Natural killer cell treated with Interleukin-12 subunit alpha and Interleukin-12 subunit beta and Interleukin-15 and Interleukin-18, amount 100 ng/mL, for 72 hours (primary cell): ENCODE results near the gene TNC. TPM values are rescaled to one million over a fixed set of nuclear protein-coding genes. Genes with fewer than 3 reads are reported as not detected.
A peak's percentile ranks its signal among the peaks of the same experiment; 100 is the strongest.

ENCODE experiments used
- ATAC-seq, 2 donors: fragments of 150-1000 bp; cut with Tn5 transposase in 1 of 2; sonication (Bioruptor Pico), chemical (Tn5 transposase) in 1 of 2; 2 replicates each; pipeline ENCODE4 v1.10.0; 2021
- DNase-seq: peaks from one replicate; pipeline ENCODE4 v3.0.0; 2022; ENCODE audit warnings: low spot score
- H3K27ac Mint-ChIP-seq, 2 donors: 1 replicate in 1 of 2; 2 replicates in 1 of 2; pipeline ENCODE4 v1.8.0; 2022; ENCODE audit warnings: mixed read lengths in 2 of 2, mild to moderate bottlenecking in 1 of 2, moderate library complexity in 1 of 2
- H3K27me3 Mint-ChIP-seq, 2 donors: 1 replicate in 1 of 2; 2 replicates in 1 of 2; pipeline ENCODE4 v1.8.0; 2022; ENCODE audit warnings: mixed read lengths in 2 of 2
- H3K36me3 Mint-ChIP-seq: one replicate; pipeline ENCODE4 v1.8.0; 2022; ENCODE audit warnings: mixed read lengths
- H3K4me1 Mint-ChIP-seq, 2 donors: 1 replicate in 1 of 2; 2 replicates in 1 of 2; pipeline ENCODE4 v1.8.0; 2022; ENCODE audit warnings: low read depth in 2 of 2, mixed read lengths in 2 of 2, mild to moderate bottlenecking in 1 of 2
- H3K4me3 Mint-ChIP-seq: one replicate; pipeline ENCODE4 v1.8.0; 2022; ENCODE audit warnings: mixed read lengths
- H3K9me3 Mint-ChIP-seq: 2 replicates; pipeline ENCODE4 v1.8.0; 2022; ENCODE audit warnings: mixed read lengths
- total RNA-seq, 2 donors: library from RNA; stranded (reverse); gene quantifications; one replicate each; pipeline ENCODE4 v1.2.3, GENCODE V29; 2022

Gene TNC
- total RNA-seq, 2 donors from 2014 or later = 0.64 TPM; not detected in 1

DNA sequence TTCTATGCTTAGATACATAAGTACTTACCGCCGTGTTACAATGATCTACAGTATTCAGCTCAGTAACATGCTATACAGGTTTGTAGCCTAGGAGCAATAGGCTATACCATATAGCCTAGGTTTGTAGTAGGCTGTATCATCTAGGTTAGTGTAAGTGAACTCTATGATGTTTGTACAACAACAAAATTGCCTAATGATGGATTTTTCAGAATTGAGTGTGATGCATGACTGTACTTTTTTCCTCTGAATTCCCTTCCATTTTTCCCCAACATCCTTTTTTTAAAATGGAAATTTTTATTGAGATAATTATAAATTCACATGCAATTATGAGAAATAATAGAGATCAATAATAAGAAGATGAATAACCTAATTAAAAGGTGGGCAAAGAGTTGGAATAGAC is 119.6 kb downstream of the TNC start:
- H3K27ac Mint-ChIP-seq = no peak overlapping the region
- H3K27me3 Mint-ChIP-seq = peaks cover 6 to 13% of the 10 kb centered on the region in 2 donors
- peaks cover 0 to 5% of the 10 kb centered on the region in 2 donors for H3K4me1 Mint-ChIP-seq
- no peak overlapping the region for H3K4me3 Mint-ChIP-seq
- no peaks in the 10 kb centered on the region for H3K36me3 Mint-ChIP-seq
- ATAC-seq (no peak), DNase-seq (no peak)
- no peaks in the 10 kb centered on the region for H3K9me3 Mint-ChIP-seq

DNA sequence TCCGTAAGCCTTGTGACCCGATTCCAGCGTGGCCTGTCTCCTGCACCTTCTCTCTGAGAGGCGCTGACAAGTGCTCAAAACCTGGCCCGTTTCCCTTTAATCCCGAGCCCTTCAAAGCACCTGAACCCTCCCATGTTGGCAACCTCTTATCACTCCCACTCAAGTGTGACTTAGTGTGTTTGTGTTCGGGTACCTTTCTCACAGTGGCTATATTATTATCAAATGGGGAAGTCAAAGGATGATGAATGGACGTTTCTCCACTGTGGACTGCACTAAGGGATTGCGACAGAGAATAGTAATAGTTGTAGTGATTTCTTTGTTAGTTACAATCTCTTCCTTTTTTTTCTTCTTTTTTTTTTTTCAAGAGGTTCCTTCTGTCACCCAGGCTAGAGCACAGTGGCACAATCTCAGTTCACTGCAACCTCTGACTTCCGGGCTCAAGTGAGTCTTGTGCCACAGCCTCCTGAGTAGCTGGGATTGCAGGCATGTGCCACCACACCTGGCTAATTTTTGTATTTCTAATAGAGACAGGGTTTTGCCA is 122.2 kb downstream of the TNC start:
- H3K4me3 Mint-ChIP-seq = no peak overlapping the region
- H3K27me3 Mint-ChIP-seq = peaks cover 15 to 24% of the 10 kb centered on the region in 2 donors

DNA sequence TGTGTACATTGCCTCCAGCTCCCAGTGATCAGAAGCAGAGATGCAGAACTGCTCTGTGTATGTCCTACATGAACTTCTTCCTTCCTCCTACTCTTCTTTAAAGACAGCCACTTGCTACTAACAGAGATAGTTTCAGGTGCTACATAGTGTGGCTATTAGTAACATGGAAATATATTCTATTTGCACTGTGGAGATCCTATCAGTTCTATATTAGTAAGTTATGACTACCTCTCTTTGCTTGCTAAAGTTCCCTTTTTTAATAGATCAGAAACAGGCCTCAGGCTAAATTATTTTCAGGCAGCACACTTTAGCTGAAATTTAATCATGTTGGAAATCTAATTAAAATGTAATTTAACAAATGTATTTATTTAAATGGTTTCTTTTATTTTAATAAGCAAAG is 123.2 kb downstream of the TNC start:
- no peak for DNase-seq
- Mint-ChIP-seq H3K36me3 (no peaks in the 10 kb centered on the region), H3K27me3 (peaks cover 13 to 23% of the 10 kb centered on the region in 2 donors), H3K27ac (no peak overlapping the region), H3K4me1 (peaks cover under 1 to 11% of the 10 kb centered on the region in 2 donors), H3K9me3 (no peaks in the 10 kb centered on the region), H3K4me3 (no peak overlapping the region)
- no peak for ATAC-seq

More for the DNA sequence above, 122.2 kb downstream of the TNC start:
- Mint-ChIP-seq H3K36me3 (no peaks in the 10 kb centered on the region), H3K27ac (peak overlapping the region in 1 of 2 donors; percentile 47), H3K4me1 (peaks cover 0 to 5% of the 10 kb centered on the region in 2 donors), H3K9me3 (no peaks in the 10 kb centered on the region)
- no peak for DNase-seq
- peak in 1 of 2 donors; percentile 18 for ATAC-seq

DNA sequence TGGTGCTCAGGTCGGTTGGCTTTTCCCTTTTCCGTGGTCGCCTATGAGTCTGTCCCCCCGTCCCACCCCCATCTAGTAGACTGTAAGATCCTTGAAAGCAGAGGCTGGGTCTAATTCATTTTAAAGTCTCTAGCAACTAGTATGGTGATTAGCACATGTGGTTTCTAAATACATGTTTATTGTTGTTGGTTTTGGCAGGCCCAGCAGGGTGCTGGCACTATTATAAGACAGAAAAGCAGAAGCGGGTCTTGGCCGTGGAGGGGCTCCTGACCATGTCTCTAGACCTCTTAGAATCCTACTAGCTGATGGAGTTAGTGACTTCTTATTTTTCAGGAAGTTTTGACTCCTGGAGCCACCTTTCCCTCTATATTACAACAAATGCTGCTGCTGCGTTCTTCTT is 126.1 kb downstream of the TNC start:
- no peak overlapping the region for H3K4me3 Mint-ChIP-seq
- no peaks in the 10 kb centered on the region for H3K36me3 Mint-ChIP-seq
- peaks cover 6 to 21% of the 10 kb centered on the region in 2 donors for H3K4me1 Mint-ChIP-seq
- ATAC-seq (no peak), DNase-seq (no peak)
- peaks cover 9 to 18% of the 10 kb centered on the region in 2 donors for H3K27me3 Mint-ChIP-seq
- no peak overlapping the region for H3K27ac Mint-ChIP-seq
- no peaks in the 10 kb centered on the region for H3K9me3 Mint-ChIP-seq

DNA sequence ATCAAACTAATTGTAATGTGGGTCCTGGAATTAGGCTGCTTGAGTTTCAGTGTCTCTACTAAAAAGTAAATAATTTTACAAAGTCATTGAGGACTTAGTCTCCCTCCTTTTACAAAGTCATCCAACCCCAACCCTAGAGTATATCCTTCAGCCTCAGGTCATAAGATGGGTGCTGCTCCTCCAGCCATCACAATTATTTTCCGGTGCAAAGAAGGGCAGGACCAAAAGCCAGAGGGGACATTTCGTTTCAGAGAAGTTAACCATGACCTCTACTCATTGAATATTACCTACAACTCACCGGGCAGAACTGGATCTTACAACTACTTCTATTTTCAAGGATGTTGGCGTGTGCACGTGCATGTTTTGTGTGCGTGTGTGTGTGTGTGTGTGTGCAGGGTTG is 127.1 kb downstream of the TNC start:
- Mint-ChIP-seq H3K36me3 (no peaks in the 10 kb centered on the region), H3K4me1 (peaks cover 6 to 21% of the 10 kb centered on the region in 2 donors), H3K9me3 (no peaks in the 10 kb centered on the region), H3K27ac (no peak overlapping the region), H3K4me3 (no peak overlapping the region), H3K27me3 (peaks cover 9 to 18% of the 10 kb centered on the region in 2 donors)
- no peak for ATAC-seq
- no peak for DNase-seq

DNA sequence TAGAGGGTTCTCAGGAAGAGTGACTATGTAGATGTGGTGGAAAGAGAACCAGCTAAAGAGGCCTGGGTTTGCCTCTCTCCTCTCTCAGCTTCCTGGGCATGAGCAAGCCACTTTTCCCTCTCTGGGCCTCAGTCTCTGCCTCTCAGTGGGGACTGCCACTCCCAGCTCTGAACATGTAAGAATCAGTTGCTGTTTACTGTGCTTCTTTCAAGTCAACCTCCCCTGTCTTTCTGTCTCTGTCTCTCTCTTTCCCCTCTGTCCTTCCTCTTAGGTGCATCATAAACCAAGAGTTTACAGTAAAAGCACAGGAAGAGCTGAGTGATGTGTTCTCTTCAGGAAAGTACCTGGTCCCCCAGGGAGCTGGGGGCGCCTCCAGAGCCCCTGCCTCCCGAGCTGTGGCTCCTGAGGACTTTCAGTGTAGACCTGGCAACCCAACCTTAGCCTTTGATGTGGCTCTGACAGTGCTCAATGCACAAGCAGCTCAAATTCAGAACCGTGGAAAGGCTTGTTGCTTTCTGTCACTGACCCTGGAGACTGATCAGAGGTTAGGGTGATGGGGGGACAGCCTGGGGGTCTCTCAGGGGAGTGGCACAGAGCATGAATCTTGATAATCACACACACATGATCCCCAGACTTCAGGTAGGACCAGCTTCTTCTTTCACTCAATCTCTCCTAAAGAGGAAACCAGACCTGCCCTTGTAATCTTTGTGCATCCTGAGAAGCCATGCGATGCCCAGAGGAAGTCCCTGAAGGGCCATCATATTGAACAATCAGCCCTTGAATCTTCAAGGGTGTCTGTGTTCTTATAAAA is 128.2 kb downstream of the TNC start:
- Mint-ChIP-seq H3K4me3 (peak overlapping the region; percentile 70), H3K27me3 (peaks cover 9 to 18% of the 10 kb centered on the region in 2 donors), H3K4me1 (peaks cover 6 to 21% of the 10 kb centered on the region in 2 donors), H3K27ac (peak overlapping the region; percentile 54 to 87), H3K36me3 (no peaks in the 10 kb centered on the region), H3K9me3 (no peaks in the 10 kb centered on the region)
- DNase-seq (no peak), ATAC-seq (peak; percentile 44 to 55)

DNA sequence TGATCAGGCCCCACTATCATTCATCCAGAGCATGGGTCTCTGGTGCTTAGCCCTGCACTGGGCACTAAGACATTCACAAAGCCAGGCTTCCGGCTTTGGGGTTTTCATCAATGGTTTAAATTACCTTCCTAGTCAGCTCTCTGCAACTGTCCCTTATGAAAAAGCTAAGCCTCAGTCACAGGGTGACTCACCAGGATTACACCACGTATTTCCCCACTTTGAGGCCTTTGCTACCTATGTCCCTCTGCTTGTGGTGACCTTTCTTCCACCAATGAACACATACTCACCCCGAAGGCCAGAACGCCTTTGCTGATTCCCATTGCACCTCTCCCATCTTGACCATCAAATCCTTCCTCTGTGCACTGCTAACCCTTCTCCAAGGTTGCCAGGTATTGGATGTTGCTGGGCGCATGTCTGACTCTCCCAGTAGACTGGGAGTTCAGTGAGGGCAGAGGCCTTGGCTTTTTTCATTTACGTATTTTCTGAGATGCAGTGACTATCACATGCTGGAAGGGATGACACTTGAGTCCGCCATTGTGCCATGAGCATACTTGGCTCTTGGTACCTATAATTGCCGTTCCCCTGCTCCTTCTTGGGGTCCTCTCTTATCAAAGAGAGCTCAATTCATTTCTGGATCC is 128.9 kb downstream of the TNC start:
- Mint-ChIP-seq H3K9me3 (no peaks in the 10 kb centered on the region), H3K27ac (peak overlapping the region; percentile 54 to 87), H3K27me3 (peaks cover 9 to 15% of the 10 kb centered on the region in 2 donors), H3K4me1 (peaks cover 6 to 21% of the 10 kb centered on the region in 2 donors), H3K36me3 (no peaks in the 10 kb centered on the region), H3K4me3 (peak overlapping the region; percentile 70)
- DNase-seq (peak; percentile 64), ATAC-seq (peak; percentile 84 to 88)

DNA sequence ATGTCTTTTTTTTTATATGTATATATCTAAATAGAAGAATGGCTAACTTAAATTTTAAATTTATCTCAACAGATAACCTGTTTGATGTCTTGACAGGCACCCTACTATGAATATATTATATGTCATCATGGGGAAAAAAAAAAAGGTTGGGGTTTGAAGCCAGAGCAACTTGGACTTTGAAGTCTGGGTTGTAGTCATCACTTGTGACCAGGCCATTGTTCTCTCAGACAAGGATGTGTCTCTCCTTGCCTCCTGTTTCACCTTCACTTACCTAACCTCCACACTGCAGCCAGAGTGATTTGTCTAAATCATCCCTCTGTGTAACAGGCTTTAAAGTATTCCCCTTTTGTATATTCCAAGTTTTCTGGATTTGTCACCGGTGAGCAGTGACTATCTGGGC is 130.8 kb downstream of the TNC start:
- no peak for ATAC-seq
- Mint-ChIP-seq H3K27ac (no peak overlapping the region), H3K4me3 (no peak overlapping the region), H3K36me3 (no peaks in the 10 kb centered on the region), H3K4me1 (peaks cover 6 to 21% of the 10 kb centered on the region in 2 donors), H3K9me3 (no peaks in the 10 kb centered on the region), H3K27me3 (peaks cover 0 to 10% of the 10 kb centered on the region in 2 donors)
- no peak for DNase-seq

DNA sequence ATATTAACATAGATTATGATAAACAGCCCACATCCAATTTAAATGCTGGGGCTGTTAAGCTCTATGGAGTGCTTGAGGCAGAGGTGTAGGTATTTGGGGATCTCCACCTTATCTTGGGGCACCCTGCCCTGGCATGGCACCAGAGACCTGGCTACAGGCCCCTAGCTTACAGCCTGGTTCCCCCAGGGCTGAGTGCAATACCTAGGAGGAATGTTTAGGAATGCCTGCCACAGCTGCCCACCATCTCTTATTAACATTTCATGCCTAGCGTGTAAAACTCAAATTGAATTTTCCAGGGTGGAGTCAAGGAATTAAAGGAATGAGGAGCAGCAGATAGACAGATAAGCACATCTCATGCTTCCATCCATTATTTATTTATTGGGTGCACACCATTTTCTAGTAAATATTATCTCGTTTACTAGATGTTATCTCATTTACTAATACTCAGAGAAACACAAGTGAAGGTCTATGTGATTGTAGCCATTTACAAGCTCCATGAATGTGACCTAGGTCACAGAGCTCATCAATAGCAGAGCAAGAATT is 131.9 kb downstream of the TNC start:
- no peak overlapping the region for H3K4me3 Mint-ChIP-seq
- no peaks in the 10 kb centered on the region for H3K36me3 Mint-ChIP-seq
- peaks cover 0 to 8% of the 10 kb centered on the region in 2 donors for H3K27me3 Mint-ChIP-seq
- no peak overlapping the region for H3K27ac Mint-ChIP-seq
- peaks cover 6 to 21% of the 10 kb centered on the region in 2 donors for H3K4me1 Mint-ChIP-seq
- no peaks in the 10 kb centered on the region for H3K9me3 Mint-ChIP-seq
- ATAC-seq (no peak), DNase-seq (no peak)

DNA sequence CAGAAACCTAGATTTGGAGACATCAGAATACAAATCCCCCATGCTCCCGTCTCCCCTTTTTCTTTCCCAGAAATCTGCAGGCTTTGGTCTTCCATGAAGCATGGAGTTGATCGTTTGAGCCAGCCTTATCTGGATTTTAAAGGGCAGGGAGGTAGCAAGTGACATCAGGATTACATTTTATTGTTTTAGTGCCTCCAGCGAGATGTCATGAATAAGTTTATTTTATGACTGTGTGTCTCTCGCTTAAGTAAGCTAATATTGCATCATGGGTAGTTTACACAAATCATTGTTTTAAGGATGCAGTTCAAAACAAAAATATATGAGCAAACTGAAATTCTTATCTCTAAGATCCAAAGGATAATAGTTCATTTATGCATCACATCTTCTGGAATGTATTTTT is 136.9 kb downstream of the TNC start:
- no peaks in the 10 kb centered on the region for H3K9me3 Mint-ChIP-seq
- H3K4me1 Mint-ChIP-seq = no peaks in the 10 kb centered on the region
- DNase-seq = no peak

DNA sequence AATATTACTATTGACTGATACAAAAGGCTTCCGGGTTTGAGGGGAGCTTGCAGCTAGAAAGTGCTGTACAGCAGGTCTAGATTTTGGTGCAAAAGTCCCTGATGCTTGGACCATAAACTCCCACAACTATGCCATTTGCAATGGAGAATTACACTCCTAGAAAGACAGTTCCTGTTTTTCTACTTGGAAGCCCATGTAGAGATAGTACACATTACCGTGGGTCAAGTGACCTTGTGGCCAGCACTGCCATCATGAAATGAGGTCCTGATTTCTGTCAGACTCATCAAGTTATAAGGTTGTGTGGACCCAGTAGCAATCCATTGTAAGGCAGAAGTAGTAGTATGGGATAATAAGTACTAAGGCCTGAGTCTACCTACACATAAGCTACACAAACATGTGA is 144.7 kb downstream of the TNC start:
- no peak for ATAC-seq
- Mint-ChIP-seq H3K27me3 (peaks cover 0 to 12% of the 10 kb centered on the region in 2 donors), H3K27ac (no peak overlapping the region), H3K4me3 (no peak overlapping the region), H3K9me3 (no peaks in the 10 kb centered on the region), H3K36me3 (no peaks in the 10 kb centered on the region), H3K4me1 (peaks cover 7 to 11% of the 10 kb centered on the region in 2 donors)
- no peak for DNase-seq

More for the DNA sequence above, 136.9 kb downstream of the TNC start:
- peaks cover 18 to 27% of the 10 kb centered on the region in 2 donors for H3K27me3 Mint-ChIP-seq
- H3K27ac Mint-ChIP-seq = no peak overlapping the region
- H3K36me3 Mint-ChIP-seq = no peaks in the 10 kb centered on the region
- ATAC-seq = no peak
- no peak overlapping the region for H3K4me3 Mint-ChIP-seq

DNA sequence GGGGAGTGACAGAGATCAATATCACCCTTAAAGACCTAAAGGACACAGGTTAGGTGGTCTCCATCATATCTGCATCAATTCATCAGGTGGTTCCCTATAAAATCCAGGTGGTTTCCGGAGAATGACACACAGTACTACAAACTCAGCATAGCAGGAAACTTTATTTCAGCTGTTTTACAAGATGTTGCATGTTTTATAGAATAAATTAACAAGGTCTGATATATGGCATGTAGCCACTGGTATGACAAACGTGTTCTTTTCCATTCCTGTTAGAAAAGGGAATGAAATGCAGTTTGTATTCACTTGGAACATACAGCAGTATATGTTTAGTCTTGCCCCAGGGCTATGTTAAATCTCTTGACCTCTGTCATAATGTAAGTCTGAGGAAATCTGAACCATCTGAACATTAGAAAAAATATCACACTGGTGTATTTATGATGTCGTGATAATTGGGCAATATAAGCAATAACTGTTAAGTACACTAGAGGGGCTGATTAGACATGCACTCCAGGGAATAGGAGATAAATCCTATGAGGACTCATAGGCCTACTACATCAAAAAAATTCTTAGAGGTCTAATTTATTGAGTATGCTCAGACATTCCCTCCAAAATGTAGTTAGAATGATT is 145.3 kb downstream of the TNC start:
- H3K4me3 Mint-ChIP-seq = no peak overlapping the region
- no peaks in the 10 kb centered on the region for H3K36me3 Mint-ChIP-seq
- H3K27me3 Mint-ChIP-seq = peaks cover 0 to 12% of the 10 kb centered on the region in 2 donors
- H3K9me3 Mint-ChIP-seq = no peaks in the 10 kb centered on the region
- ATAC-seq = no peak
- H3K27ac Mint-ChIP-seq = no peak overlapping the region
- no peak for DNase-seq
- H3K4me1 Mint-ChIP-seq = peaks cover 8 to 11% of the 10 kb centered on the region in 2 donors
